ENCODE data around the gene RAB11FIP4. TPM values are rescaled to one million over a fixed set of nuclear protein-coding genes. Genes with fewer than 3 reads are reported as not detected.

RAB11FIP4 gene
- total RNA-seq, 1 experiment from 2014 or later, result 15.1 TPM

DNA sequence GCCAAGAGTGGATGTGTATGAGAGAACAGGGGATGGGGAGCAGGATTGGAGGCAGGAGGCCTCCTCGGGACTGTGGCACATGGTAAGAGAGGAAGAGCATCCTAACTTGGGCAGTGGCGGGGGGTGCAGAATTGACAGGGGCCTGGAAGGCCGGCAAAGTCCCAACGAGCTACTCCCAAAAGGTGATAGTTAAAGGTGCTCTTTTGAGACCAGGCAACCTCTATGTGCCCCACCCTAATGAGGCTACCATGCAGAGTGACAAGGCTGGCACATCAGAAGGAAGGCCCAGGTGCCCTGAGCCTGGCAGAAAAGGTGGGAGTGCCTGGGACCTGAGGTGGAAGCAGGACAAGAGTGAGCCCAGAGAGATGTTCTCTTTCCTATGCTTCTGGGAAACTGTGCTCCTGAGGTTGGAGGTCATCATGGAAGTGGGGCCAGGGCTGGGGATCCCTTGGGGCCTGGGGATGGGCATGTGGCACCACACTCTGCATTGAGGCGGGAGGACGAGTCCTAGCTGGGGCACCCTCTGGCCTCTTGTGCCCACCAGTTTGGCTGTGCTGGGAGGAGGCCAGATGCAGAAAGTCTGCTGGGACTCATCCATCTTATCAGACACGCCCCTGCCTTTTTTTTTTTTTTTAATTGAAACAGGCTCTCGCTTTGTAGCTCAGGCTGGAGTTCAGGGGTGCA lies 5.9 kb downstream of the RAB11FIP4 start:
- TF ChIP-seq ZFX (IDR thresholded peaks at IDR 0.05) (no peak), SIN3A (IDR thresholded peaks at IDR 0.05; ENCODE audit: low read depth) (no peak), ELF1 (IDR thresholded peaks at IDR 0.05; ENCODE audit: borderline replicate concordance, low read depth) (no peak), CBX3 (IDR thresholded peaks at IDR 0.05; ENCODE audit: low read depth) (no peak), TCF7L2 (IDR thresholded peaks at IDR 0.05; ENCODE audit: borderline replicate concordance, extremely low read depth, insufficient read depth, insufficient read length) (no peak), SRF (IDR thresholded peaks at IDR 0.05; ENCODE audit: low read depth) (no peak), POLR2A (IDR thresholded peaks at IDR 0.05; ENCODE audit: borderline replicate concordance, extremely low read depth, insufficient read depth, insufficient read length) (no peak), EGR1 (IDR thresholded peaks at IDR 0.05; ENCODE audit: low read depth) (no peak), FOSL1 (IDR thresholded peaks at IDR 0.05; ENCODE audit: low read depth) (no peak), POLR2AphosphoS5 (IDR thresholded peaks at IDR 0.05; ENCODE audit: low read depth, low read length) (no peak), YY1 (IDR thresholded peaks at IDR 0.05; ENCODE audit: extremely low read depth, insufficient replicate concordance, low read depth, low read length) (no peak), SP1 (IDR thresholded peaks at IDR 0.05; ENCODE audit: low read depth) (no peak), JUND (IDR thresholded peaks at IDR 0.05) (no peak), CEBPB (IDR thresholded peaks at IDR 0.05; ENCODE audit: low read depth) (no peak)
- TF ChIP-seq, protein P1, sequence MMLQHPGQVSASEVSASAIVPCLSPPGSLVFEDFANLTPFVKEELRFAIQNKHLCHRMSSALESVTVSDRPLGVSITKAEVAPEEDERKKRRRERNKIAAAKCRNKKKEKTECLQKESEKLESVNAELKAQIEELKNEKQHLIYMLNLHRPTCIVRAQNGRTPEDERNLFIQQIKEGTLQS (IDR thresholded peaks at IDR 0.05), result no peak
- TF ChIP-seq, protein P2, sequence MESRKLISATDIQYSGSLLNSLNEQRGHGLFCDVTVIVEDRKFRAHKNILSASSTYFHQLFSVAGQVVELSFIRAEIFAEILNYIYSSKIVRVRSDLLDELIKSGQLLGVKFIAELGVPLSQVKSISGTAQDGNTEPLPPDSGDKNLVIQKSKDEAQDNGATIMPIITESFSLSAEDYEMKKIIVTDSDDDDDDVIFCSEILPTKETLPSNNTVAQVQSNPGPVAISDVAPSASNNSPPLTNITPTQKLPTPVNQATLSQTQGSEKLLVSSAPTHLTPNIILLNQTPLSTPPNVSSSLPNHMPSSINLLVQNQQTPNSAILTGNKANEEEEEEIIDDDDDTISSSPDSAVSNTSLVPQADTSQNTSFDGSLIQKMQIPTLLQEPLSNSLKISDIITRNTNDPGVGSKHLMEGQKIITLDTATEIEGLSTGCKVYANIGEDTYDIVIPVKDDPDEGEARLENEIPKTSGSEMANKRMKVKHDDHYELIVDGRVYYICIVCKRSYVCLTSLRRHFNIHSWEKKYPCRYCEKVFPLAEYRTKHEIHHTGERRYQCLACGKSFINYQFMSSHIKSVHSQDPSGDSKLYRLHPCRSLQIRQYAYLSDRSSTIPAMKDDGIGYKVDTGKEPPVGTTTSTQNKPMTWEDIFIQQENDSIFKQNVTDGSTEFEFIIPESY (IDR thresholded peaks at IDR 0.05; ENCODE audit: extremely low read depth, insufficient replicate concordance, low read length), result no peak
- H3K4me3 ChIP-seq (replicated peaks in 1 of 2; ENCODE audit: low read depth in 1 of 2, low read length in 2 of 2), result no peak overlapping the region
- no peaks in the 10 kb centered on the region for H3K36me3 ChIP-seq (ENCODE audit: control insufficient read depth in 1 of 2, insufficient read depth in 2 of 2, low read length in 2 of 2)
- ATAC-seq (no peak), DNase-seq (ENCODE audit: low read depth, low spot score) (no peak)
- intact Hi-C loops (cut with micrococcal nuclease), result no loop called here
- H3K9ac ChIP-seq (ENCODE audit: low read length), result no peak overlapping the region
- ChIA-PET CTCF (interaction anchor here (1.6 to 1.7 kb wide), 2 partner anchors 8 to 9 kb away, joined by 4 to 7 read pairs; no protein-coding TSS in a partner anchor), POLR2A (no interaction called here), RAD21 (ENCODE audit: low non-redundant PET in 1 of 2, low total read pairs in 2 of 2, uncharacterized antibody in 2 of 2, unreplicated experiment in 2 of 2) (interaction anchor here in 1 of 2 experiments (0.7 kb wide), 2 partner anchors 8 to 200 kb away, joined by 3 to 8 read pairs; no protein-coding TSS in a partner anchor)
- no peaks in the 10 kb centered on the region for H4K20me1 ChIP-seq (ENCODE audit: insufficient read depth)
- H3K9me3 ChIP-seq (ENCODE audit: control insufficient read depth in 1 of 2, insufficient read depth in 1 of 2, low read depth in 1 of 2, low read length in 2 of 2), result no peaks in the 10 kb centered on the region
- no peaks in the 10 kb centered on the region for H3K27me3 ChIP-seq (ENCODE audit: insufficient read depth, low read length)
- H3K79me2 ChIP-seq (ENCODE audit: insufficient read depth, low read length), result no peaks in the 10 kb centered on the region
- no peaks in the 10 kb centered on the region for H3K9me2 ChIP-seq (ENCODE audit: insufficient read depth)
- H3K4me1 ChIP-seq (ENCODE audit: control insufficient read depth in 1 of 2, insufficient read depth in 2 of 2, low read length in 2 of 2), result no peaks in the 10 kb centered on the region
- BruUV-seq (replicated peaks), result no TSS peak
- no peak overlapping the region for H2AFZ ChIP-seq (ENCODE audit: low read depth, low read length, poor library complexity, severe bottlenecking)
- H3K27ac ChIP-seq (ENCODE audit: low read depth, low read length), result no peak overlapping the region
- no peak overlapping the region for H3K4me2 ChIP-seq (ENCODE audit: low read length)

Measured in HCT116 (cell line).